GM12873 (cell line): ENCODE measurements around the gene IL36RN.

Source experiments
- CTCF ChIP-seq: IDR thresholded peaks from 2 replicates; pipeline ENCODE4 v1.5.1; 2012; ENCODE audit warnings: low read depth, mild to moderate bottlenecking, moderate library complexity, low read length, control low read depth; ENCODE audit not compliant: insufficient read depth; ENCODE audit errors: missing control alignments

IL36RN gene

GRCh38 chr2:113041871-113042270 lies 17.1 kb upstream of the IL36RN start:
- TF ChIP-seq CTCF = peak; percentile 56

GRCh38 chr2:113046465-113046864 lies 12.5 kb upstream of the IL36RN start:
- no peak for TF ChIP-seq CTCF

- TF ChIP-seq CTCF = no peak
Measured at GRCh38 chr2:113050921-113051895, 7.8 kb upstream of the IL36RN start.

- TF ChIP-seq CTCF = no peak
Measured at GRCh38 chr2:113052396-113052917, 6.5 kb upstream of the IL36RN start, which contains the start of gene IL36B. Gene IL36B (minus strand): TSS chr2:113052867.

- no peak for TF ChIP-seq CTCF
Measured at GRCh38 chr2:113053666-113054065, 5.3 kb upstream of the IL36RN start.

GRCh38 chr2:113054066-113054465 lies 4.9 kb upstream of the IL36RN start:
- no peak for TF ChIP-seq CTCF

GRCh38 chr2:113056521-113056920 lies 2.5 kb upstream of the IL36RN start:
- TF ChIP-seq CTCF = no peak
